Left forelimb (tissue), 1 donor: Measurements from ENCODE around the gene PAPOLB.

ENCODE experiments used
- DNase-seq: peaks from one replicate; pipeline ENCODE4 v3.0.0-alpha.2; 2018; ENCODE audit warnings: low spot score

PAPOLB gene

DNA sequence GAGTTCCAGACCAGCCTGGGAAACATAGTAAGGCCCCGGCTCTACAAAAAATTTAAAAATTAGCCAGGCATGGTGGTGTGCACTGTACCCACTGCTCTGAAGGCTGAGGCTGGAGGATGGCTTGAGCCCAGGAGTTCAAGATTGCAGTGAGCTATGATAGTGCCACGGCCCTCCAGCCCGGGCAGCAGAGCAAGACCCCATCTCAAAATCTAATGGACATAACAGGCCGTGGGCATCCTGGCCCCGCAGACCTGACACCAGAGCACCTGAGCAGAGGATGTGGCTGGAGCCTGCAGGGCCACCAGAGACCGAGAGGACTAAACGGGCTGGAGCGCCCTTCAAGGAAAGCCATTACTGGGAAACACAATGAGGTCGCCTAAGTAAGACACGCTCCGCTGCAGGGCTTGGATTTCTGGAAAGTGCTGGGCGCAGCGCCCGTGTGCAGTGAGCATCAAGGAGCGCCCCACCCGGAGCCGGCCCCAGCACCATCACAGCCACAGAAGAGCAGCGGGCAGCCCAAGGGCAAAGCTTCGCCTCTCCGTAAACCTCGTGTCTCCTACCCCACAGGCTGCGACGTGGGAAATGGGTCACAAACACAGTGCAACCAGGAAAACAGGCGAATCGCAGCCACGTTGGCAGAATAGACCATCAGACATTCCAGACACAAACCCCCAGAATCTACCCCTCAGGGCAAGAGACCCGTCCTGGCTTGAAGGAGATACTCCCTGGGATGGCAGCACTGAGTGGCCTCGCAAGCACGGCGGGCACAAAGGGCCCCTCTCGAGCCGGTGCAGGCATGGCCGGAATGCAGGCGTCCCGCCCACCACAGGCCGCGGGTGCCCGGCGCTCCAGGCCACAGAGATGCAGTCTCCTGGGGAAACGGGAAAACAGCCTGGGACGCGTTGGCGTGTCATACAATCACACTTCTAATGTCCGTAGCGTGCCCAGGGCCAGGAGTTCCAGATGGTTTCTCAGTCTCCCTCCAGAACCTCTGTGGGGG is 16.8 kb upstream of the PAPOLB start:
- DNase-seq = no peak

DNA sequence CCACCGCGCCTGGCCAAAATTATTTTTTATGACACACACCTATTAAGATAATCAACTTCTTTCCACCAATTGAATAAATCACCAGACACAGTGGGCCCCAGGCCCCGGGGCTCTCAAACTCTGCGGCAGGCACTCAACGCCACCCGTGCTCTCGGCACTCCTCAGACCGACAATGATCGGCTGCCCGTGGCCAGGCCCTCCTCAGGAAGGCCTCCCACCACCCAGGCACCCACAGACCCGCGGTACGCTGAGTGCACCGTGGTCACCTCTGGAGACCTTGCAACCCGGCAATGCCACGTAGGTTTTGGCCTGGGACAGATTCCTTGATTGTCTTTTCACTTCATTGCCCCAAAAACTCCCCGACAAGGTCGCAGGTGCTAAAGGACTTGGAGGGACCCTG is 14.8 kb upstream of the PAPOLB start:
- no peak for DNase-seq

DNA sequence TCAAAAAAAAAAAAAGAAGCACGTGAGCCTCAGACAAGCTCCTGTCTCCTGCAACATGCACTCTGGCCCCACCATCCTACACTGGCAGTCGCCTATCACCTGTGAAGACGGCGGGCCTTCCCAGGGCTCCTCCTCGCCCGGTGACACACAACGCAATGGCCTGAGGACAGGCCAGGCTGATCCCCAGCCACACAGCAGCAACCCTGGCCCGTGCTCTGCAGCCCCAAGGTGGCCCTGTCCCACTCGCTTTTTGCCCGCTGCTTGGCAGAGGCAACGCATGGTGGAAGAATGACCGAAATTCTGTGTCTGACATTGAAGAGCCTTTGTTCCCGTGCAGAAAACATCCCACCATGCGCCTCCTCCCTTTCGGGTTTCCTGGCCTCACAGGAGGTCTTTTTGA is 13.6 kb upstream of the PAPOLB start:
- DNase-seq = no peak

DNA sequence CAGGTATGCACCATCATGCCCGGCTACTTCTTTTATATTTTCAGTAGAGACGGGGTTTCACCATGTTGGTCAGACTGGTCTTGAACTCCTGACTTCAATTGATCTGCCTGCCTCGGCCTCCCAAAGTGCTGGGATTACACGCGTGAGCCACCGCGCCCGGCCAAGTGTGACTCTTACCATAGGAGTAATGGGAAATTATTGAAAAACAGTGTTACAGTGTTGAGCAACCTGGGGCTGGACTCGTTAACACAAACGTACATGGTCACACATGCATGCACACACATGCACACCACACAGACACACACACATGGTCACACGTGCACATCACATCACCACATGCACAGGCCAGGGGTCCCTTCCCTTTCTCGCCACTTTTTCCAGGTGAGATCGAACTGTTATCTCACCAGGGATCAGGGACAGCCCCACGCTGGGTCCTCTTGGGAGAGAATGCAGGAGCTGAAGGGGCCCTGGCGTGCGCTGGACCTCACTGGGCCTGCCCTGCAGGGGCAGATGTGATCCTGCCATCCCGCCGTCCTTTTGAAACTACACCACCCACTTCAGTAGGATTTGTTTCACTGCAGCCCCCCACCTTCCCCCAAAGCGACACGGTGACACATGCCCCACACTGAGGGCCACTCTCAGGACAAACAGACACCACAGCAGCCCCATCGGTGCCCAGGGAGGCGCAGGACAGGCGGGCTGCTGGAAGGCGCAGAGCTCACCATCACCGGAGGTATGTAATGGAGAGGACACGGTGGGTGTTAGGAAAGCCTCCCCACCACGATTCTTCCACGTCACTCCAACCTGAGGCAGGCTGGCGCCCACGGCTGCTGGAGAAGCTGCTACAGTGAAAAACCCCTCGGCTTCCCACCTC is 11.5 kb upstream of the PAPOLB start:
- DNase-seq = no peak

DNA sequence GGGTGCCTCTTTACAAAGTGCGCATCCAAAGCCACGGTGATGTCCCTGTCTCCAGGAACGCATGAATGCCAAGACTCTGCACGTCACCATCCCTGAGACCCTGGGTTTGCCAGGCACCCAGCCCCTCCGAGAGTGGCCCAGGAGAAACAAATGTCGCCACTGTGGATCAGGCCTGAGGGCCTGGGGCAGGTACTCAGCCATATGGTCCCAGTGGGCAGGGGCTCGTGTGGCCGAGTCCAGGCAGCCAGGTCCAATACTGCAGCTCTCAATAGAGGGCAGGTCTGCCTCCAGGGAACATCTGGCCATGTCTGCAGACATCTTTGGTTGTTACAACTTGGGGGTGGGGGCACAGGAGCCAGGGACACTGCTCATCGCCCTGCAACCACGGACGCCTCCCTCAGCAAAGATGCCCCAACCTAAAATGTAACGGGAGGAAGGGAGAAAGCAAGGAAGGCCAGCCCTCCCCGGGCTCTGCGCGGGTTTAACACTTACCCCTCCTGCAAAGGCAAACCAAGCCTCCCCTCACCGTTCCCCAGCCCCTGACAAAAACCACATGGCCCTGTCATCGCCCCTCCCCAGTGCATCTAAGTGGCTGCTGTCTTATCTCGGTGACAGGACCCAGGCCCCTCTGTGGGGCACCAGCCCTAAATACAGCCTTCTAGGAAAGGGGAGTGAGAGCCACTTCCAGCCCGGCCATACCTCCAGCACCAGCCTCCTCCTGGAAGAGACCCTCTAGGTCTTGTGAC is 10.3 kb upstream of the PAPOLB start:
- DNase-seq = no peak

DNA sequence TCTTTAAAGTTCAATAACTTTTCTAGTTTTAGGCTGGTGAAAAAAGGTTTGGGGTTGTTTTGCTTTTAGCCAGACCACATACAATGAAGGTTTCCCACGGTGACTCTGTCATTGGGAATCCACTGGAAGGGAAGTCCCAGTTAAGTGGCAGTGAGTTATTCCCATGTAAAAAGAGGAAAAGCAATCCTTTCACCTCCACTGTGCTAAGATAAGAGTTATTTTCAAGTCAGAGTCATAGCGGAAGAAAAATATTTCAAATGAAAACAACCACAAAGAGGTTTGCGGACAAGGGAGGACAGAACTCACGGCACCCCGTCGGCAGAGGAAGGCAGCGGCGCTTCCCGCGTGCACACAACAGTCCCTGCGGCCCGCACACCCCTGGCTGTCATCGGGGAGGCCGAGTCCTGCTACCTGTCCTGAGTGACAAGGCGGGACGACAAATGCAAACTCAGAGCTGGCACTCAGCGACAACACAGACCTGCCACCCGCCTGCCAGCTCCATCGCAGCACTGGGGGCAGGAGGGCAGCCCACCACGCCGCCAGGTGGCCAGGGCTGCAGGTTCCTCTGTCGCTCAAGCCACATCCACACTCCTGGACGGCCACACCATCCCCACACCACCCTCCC is 9.3 kb upstream of the PAPOLB start:
- no peak for DNase-seq

DNA sequence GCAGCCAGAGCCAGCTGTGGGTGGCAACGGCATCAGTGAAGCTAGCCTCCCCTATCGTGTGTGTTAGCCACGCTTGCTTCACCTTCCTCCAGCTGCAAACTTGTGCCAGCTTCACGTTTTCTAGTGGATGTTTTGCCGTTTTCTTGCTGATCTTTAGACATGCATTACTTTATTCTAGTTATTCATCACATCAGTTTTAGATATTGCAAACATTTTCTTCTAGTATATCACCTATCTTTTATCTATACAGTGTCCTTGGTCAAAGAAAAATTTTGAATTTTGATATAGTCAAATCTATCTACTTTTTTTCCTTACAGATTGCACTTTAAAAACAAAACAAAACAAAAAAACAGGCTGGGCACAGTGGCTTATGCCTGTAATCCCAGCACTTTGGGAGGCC is 6.7 kb upstream of the PAPOLB start:
- no peak for DNase-seq

DNA sequence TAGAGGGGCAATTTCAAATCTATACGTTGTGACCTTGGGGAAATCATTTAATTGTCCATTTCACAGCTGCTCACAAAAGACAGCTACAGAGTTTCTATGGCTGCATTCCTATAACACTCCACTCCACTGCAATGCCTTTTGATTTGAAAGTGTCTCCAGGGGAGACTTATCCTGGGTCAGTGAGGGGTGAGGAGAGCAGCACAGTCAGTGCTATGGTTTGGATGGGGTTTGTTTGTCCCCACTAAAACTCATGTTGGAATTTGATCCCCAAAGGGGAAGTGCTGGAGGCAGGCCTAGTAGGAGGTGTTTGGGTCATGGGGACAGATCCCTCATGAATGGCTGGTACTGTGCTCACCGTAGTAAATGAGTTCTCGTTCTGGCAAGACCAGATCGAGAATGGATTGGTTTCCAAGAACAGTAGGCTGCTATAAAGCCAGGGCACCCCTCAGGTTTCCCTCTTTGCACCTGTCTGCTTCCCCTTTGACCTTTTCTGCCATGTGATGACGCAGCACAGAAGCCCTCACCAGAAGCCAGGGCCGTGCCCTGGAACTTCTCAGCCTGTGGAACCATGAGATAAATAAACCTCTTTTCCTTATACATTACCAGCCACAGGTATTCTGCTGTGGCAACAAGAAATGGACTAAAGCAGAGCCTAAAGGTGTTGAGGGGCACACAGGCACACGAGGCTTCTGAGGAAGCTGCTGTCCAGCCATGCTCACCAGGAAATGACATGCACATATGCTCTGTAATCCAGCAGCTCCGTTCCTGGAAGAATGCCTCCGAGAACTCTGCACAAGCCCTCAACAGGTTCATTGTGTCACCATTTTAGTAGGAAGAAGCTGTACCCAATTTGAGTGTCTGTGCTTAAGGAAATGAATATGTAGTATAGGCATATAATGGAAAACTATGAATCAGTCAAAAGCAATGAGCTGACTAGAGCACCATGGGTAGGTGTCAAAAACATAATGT is 5.0 kb upstream of the PAPOLB start:
- DNase-seq = no peak

DNA sequence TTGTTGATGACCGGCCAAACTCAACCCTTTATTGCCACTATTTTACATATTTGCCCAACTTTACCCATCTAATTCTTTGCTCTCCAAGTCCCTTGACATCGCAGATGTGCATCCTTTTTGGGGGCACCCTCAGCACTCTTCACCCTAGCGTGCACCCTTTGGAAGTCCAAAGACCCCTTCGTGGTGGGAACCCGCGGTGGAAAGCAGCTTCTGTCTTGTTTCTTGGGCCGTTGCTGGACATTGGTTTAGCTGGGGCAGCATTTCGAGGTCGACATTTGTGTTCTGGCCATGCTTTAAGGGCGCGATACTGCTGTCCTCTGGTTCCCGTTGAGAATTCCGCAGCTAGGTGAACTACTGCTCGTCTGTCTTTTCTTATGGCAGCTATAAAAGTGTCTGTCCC is 326 bp upstream of the PAPOLB start:
- DNase-seq = no peak

DNA sequence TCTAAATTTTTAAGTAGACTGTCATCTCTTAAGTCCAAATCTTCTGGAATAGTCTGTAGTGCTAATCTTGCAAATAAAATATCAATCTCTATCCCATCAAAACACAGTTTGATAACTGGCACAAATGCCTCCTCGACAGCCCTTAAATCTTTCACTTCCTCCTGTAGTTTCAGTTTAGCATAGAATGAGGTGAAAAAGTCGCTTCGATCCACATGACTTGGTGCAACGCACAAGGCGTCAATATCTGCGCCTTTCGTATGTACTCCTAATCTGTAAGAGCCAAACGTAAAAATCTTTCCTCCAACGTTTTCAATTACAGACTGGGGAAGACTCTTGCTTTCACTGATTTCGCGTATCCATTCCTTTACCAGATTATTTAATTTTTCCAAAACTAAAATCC is 603 bp downstream of the PAPOLB start:
- no peak for DNase-seq

DNA sequence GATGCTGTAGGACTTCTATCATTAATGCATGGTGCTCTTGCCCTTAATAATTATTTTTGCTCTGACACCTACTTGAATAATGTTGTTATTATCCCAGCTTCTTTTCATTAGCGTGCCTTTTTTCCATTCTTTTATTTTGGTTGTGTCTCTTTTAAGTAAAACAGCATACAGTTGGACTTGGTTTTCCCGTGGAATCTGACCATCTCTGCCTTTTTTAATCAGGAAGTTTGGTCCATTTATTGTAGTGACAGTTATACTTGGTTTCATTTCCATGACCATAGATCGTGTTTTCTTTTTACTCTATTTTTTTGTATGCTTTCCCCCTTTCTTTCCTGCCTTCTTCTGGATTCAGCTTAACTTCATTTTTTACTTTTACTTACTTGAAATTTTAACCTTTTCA is 4.6 kb downstream of the PAPOLB start:
- DNase-seq = no peak

DNA sequence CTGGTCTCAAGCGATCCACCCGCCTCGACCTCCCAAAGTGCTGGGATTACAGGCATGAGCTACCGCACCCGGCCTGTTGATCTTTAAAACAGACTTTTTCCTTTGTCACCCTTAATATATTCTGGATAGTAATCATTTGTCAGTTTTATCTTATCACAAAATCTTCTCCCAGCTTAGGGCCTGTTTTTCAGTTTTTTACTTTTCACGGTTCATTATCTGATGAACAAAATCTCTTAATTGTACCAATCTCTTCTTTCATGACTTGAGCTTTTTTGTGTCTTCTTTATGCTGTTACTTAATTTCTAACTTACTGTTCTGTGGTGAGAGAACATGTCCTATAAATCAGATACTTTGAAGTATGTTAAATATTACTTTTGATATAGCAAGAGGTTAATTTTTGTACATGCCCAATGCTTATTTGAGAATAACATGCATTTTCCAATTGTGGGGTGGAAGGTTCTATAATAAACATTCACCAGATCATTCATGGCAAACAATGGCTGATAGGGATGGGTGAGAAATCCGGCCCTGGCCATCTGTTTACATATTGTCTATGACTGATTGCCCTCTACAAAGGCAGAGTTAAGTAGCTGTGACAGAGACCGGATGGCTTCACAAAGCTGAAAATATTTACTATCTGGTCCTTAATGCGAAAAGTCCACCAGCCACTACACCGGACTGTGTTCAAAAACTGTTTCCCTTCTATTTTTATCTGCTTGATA is 5.3 kb downstream of the PAPOLB start:
- no peak for DNase-seq

DNA sequence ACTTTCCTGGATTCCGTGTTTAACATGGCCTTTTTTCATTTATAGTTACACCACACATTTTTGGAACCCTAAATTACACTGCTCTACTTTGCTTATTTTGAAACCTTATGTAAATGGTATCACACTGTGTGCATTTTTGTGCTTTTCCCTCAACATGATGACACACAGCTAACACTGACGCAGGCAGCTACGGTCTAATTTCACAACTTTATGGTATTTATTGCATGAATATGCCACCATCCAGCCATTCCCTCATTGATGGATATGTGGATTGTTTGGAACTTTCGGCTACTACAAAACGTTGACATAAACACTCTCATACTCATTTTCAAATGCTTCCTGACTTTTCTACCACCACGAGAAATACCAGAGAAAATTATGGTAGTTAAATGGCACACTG is 6.9 kb downstream of the PAPOLB start:
- no peak for DNase-seq

DNA sequence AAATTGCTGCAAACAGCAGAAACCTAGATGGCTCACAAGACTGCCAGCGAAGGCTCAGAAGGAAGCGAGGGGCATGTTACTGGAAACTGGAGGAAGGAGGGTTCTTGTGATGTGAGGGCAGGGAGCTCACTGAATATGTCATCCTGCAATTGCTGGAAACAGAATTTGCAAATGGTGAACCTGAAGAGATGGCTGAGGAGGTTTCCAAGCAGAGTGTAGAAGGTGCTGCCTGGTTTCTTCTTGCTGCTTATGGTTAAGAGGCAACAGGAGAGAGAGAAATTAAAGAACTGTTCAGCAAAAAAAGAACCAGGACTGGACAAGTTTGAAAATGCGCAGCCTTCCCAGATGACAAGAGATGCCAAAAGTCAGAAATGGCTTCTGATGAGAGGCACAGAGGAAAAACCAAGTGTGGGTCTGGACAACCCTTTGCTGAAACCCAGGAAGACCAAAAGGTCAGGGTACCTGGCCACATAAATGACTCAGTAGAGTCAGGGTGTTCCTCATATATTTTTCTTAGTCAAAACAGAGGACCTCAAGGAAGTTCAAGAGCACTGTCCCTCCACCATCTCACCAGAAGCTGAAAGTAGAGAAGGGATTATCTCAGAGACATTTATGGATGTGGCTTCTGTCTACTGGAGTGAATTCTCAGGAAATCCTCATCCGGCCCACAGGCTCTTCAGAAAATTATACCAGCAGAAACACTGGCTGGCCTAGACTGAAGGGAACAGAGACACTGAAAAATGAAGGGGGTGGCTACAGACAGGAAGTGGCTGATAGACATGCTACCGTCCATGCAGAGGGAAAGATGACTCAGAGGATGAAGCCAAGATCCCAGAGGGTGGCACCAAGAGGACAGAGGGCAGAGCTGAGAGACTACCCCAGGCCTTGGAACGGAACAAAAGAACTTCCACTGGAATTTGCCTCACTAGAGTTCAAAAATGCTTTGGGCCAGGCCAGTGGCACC is 10.1 kb downstream of the PAPOLB start:
- no peak for DNase-seq

DNA sequence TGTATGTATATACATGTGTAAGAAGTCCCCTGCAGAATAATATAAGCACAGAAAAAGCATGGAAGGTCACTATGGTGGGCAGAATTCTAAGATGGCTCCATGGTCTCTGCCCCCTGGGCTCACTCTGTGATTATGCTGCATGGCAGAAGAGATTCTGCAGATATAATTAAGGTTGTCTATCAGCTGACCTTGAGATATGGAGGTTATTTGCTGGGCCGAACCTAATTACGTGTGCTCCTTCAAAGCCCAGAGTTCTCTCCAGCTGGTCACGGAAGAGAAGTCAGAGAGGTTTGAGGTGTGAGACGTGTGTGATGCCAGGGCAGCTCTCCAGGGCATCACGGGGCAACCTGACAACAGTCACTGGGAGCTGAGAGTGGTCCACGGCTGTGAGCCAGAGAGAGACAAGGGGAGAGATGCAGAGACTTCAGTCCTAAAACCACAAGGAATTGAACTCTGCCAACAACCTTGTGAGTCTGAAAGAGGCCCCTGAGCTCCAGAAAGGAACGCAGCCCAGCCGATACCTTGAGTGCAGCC is 11.5 kb downstream of the PAPOLB start:
- DNase-seq = no peak

DNA sequence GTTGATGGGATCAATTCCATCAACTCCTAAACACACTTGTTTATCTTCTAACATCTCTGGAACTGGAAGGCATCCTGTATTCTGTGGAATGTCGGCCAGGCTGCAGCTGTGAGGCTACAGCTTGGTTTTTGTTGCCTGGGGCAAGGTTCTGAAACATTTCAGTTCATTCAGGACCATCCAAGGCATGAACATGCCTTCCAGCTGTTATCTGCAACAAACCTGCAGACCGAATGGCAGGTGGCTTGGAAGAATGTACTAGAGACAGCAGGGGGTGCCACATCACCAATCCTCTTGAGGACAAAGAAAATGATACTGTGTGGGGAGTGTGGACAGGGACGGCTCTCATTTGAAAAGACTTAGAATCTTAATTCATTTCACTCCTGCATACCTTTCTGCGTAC is 12.4 kb downstream of the PAPOLB start:
- no peak for DNase-seq

DNA sequence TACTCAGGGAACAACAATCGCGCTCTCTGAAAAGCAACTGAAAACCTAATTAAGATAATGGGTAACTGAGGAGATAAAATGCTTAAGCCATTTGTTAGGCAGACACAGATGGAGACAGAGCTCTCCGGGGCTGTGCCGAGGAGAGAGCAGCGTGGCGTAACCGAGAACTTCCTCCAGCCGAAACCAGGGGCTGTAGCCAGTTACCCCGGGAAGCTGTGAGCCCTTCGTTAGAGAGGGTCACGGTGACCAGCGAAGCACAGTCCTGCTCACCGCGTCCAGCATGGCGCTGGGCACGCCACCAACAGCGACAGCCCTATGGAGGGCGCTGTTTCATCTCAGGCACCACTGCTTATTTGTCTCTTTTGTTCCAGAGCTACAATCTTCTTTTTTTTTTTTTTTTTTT is 16.1 kb downstream of the PAPOLB start:
- DNase-seq = no peak

DNA sequence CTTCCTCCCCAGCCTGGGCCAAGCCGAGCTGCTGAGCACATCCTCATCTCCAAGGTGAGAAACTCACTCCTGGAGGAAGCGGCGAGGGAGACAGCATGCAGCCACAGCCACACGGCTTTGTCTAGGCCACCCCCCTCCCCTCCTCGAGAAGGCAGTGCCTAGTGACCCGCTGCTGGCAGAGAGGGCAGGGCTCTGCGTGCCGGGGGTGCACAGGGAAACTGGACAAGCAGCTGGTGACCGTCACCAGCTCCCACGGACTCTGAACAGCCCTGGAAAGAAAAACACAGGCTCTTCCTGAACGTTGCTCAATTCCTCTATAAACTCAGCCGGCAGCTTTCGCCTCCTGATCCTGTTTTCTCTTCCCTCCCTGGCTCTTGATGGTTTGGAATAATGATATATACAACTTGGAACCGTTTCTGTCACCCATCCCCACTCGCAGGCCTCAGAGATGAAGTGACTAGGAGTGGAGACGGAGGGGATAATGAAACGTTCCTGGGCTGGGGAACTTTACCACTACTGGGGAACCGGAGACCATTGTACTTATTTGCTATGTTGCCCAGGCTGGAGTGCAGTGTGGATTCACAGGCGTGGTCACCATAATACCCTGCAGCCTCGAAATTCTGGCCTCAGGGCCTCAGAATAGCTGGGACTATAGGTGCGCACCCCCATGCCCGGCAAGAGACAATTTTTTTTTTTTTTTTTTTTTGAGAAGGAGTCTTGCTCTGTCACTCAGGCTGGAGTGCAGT is 19.3 kb downstream of the PAPOLB start:
- DNase-seq = no peak
